K562 (cell line): ENCODE data around the gene RSBN1L. TPM values are rescaled to one million over a fixed set of nuclear protein-coding genes. Genes with fewer than 3 reads are reported as not detected.

Source experiments
- ATAC-seq: fragments of 200-7000 bp; cut with Tn5 transposase; 3 replicates; pipeline ENCODE4 v1.9.1; 2020; ENCODE audit warnings: moderate library complexity
- BruUV-seq: library from RNA; stranded (reverse); fragments of 400-500 nt; replicated peaks from 2 replicates; lab custom pipeline; 2021; lab: Mats Ljungman, UMichigan
- CTCF ChIA-PET: fragments of 300-600 bp; formaldehyde crosslinking; extraction: SDS; loops from one replicate; lab custom pipeline; 2021; ENCODE audit warnings: low intra/inter-chr PET ratio; lab: Yijun Ruan, JAX
- POLR2A ChIA-PET: fragments of 300-600, 350-650 bp; sonication (Branson Sonifier 250); formaldehyde crosslinking; extraction: SDS; loops from one replicate; lab custom pipeline; 2021; ENCODE audit warnings: antibody characterized with exemption, inconsistent platforms; lab: Yijun Ruan, JAX
- DNase-seq, 4 experiments: peaks; one replicate each; pipeline versions ENCODE4 v3.0.0 to v3.0.0-alpha.2; 2011 to 2018; ENCODE audit warnings: low spot score in 3 of 4, mixed read lengths in 3 of 4; ENCODE audit errors: extremely low read depth in 1 of 4
- FAIRE-seq: peaks from 2 replicates; lab custom pipeline; 2011; peaks lifted over from hg19 to GRCh38; lab: Jason Lieb, UNC
- H2AFZ ChIP-seq: 2 replicates; pipeline ENCODE4 v1.6.0; 2011; ENCODE audit warnings: low read depth, low read length, control low read depth, inconsistent platforms
- H3K27ac ChIP-seq: fragments of 200-600 bp; 3 replicates; pipeline ENCODE4 v1.8.0; 2011; ENCODE audit warnings: low read depth, mild to moderate bottlenecking, control low read depth, inconsistent platforms, low read length, moderate library complexity, mixed read lengths; ENCODE audit errors: extremely low read depth
- H3K27me3 ChIP-seq, 2 experiments: fragments of 300-600 bp in 1 of 2; 2 replicates in 1 of 2; 3 replicates in 1 of 2; pipeline versions ENCODE4 v1.6.0 to v1.8.0; 2011; ENCODE audit warnings: inconsistent platforms in 2 of 2, low read length in 2 of 2, mild to moderate bottlenecking in 1 of 2, mixed read lengths in 1 of 2, moderate library complexity in 1 of 2; ENCODE audit not compliant: control insufficient read depth in 2 of 2, insufficient read depth in 2 of 2
- H3K36me3 ChIP-seq: fragments of 300-600 bp; 3 replicates; pipeline ENCODE4 v1.8.0; 2011; ENCODE audit warnings: mild to moderate bottlenecking, low read length, inconsistent platforms; ENCODE audit not compliant: control insufficient read depth, insufficient read depth
- H3K4me1 ChIP-seq, 2 experiments: fragments of 200-600 bp in 1 of 2; replicated peaks in 1 of 2; 2 replicates in 1 of 2; 3 replicates in 1 of 2; pipeline versions ENCODE4 v1.5.1 to v1.8.0; 2011; ENCODE audit warnings: inconsistent platforms in 2 of 2, low read length in 2 of 2, mild to moderate bottlenecking in 1 of 2, mixed read lengths in 1 of 2, moderate library complexity in 1 of 2; ENCODE audit not compliant: control insufficient read depth in 2 of 2, insufficient read depth in 2 of 2
- H3K4me2 ChIP-seq: 2 replicates; pipeline ENCODE4 v1.6.1; 2011; ENCODE audit warnings: low read length, control low read depth, inconsistent platforms, mixed read lengths; ENCODE audit not compliant: insufficient read depth
- H3K4me3 ChIP-seq: fragments of 200-600 bp; sonication (generic), shearing (Covaris generic); 2 replicates; pipeline ENCODE4 v1.5.1; 2016; ENCODE audit warnings: control low read depth, inconsistent platforms
- H3K79me2 ChIP-seq: fragments of 200-600 bp; 3 replicates; pipeline ENCODE4 v1.8.0; 2011; ENCODE audit warnings: low read length, inconsistent platforms; ENCODE audit not compliant: control insufficient read depth, insufficient read depth
- H3K9ac ChIP-seq, 2 experiments: 2 replicates each; pipeline versions ENCODE4 v1.6.0 to v1.6.1; 2011; ENCODE audit warnings: low read depth in 2 of 2, low read length in 2 of 2, control low read depth in 1 of 2, inconsistent platforms in 1 of 2, mild to moderate bottlenecking in 1 of 2, mixed read lengths in 1 of 2; ENCODE audit not compliant: insufficient read depth in 1 of 2
- H3K9me1 ChIP-seq: one replicate; pipeline ENCODE4 v1.6.0; 2011; ENCODE audit warnings: inconsistent platforms, mild to moderate bottlenecking, low read length, moderate library complexity; ENCODE audit not compliant: control insufficient read depth, insufficient read depth
- H3K9me3 ChIP-seq: replicated peaks from 2 replicates; pipeline ENCODE4 v1.5.1; 2011; ENCODE audit warnings: low read depth, low read length, inconsistent platforms; ENCODE audit not compliant: control insufficient read depth, insufficient read depth
- H4K20me1 ChIP-seq: replicated peaks from 2 replicates; pipeline ENCODE4 v1.6.1; 2011; ENCODE audit warnings: low read length, inconsistent platforms, mixed read lengths; ENCODE audit not compliant: control insufficient read depth, insufficient read depth
- HIVEP1 ChIP-seq: fragments of 250-450 bp; sonication (Bioruptor Pico); IDR thresholded peaks from 2 replicates; pipeline ENCODE4 v1.4.0; 2020; ENCODE audit warnings: mild to moderate bottlenecking
- JUN ChIP-seq, 2 experiments: sonication (generic) in 1 of 2; formaldehyde crosslinking in 1 of 2; IDR thresholded peaks; 2 replicates each; pipeline versions ENCODE4 v1.6.1 to v1.8.0; 2012 to 2022; ENCODE audit warnings: borderline replicate concordance in 2 of 2, mild to moderate bottlenecking in 2 of 2, improper control_type of control experiment in 1 of 2, low read depth in 1 of 2, low read length in 1 of 2, missing genetic modification reagents in 1 of 2
- NCOA4 ChIP-seq: fragments of 450-650 bp; IDR thresholded peaks from 2 replicates; pipeline ENCODE4 v1.6.1; 2018; ENCODE audit warnings: mild to moderate bottlenecking; ENCODE audit not compliant: partially characterized antibody
- NR2F6 ChIP-seq: fragments of 450-650 bp; formaldehyde crosslinking; IDR thresholded peaks from 2 replicates; pipeline ENCODE4 v1.4.0; 2020; ENCODE audit warnings: mild to moderate bottlenecking
- PCBP1 ChIP-seq: fragments of 200-400 bp; formaldehyde crosslinking; IDR thresholded peaks from 2 replicates; pipeline ENCODE4 v1.6.1; 2018; ENCODE audit warnings: mild to moderate bottlenecking, low read depth, low read length; ENCODE audit not compliant: poor library complexity, severe bottlenecking
- TRIM25 ChIP-seq: fragments of 450-650 bp; IDR thresholded peaks from 2 replicates; pipeline ENCODE4 v1.7.0; 2016; ENCODE audit warnings: borderline replicate concordance
- ZNF146 ChIP-seq: IDR thresholded peaks from one replicate; pipeline ENCODE4 v1.6.1; 2018; ENCODE audit warnings: missing compliant biosample characterization; ENCODE audit not compliant: unreplicated experiment
- ZNF696 ChIP-seq: fragments of 250-450 bp; sonication (Bioruptor Pico); conservative IDR thresholded peaks from 2 replicates; pipeline ENCODE4 v1.4.0; 2020; ENCODE audit warnings: mild to moderate bottlenecking, moderate library complexity
- WGBS: fragments of 100-300 bp; shearing (Covaris generic); methylation state at CpG from one replicate; pipeline ENCODE4 v1.1.6; 2016; ENCODE audit warnings: low coverage, mixed read lengths; ENCODE audit not compliant: insufficient coverage; ENCODE audit errors: missing lambda C conversion rate; 5-methylcytosine and 5-hydroxymethylcytosine counted together
- in situ Hi-C: fragments of 300-500 bp; cut with MboI; formaldehyde crosslinking; loops from 4 replicates; pipeline ENCODE4 v1.15.0; 2018; ENCODE audit warnings: inconsistent platforms, mixed read lengths
- intact Hi-C: fragments of 100-400 bp; cut with micrococcal nuclease; formaldehyde crosslinking; loops from 2 replicates; pipeline ENCODE4 v1.14.2; 2022
- polyA plus RNA-seq, 8 experiments: library from polyadenylated mRNA; depleted of rRNA in 4 of 8; stranded (reverse) in 5 of 8; unstranded in 3 of 8; fragments of >200 nt; fragmentation: Nextera tagmentation in 2 of 8; fragmentation: Illumina TruSeq in 1 of 8; extraction: Ambion mirVana in 2 of 8; extraction: Trizol in 1 of 8; gene quantifications; 2 replicates each; pipeline versions ENCODE4 v1.2.1 to v1.2.3, GENCODE V29; 2011 to 2014; ENCODE audit warnings: inconsistent platforms in 1 of 8, missing spikeins in 1 of 8
- total RNA-seq, 7 experiments: library from RNA; depleted of rRNA in 6 of 7; stranded (reverse); fragments of >200 nt in 6 of 7; fragmentation: Illumina TruSeq in 2 of 7; extraction: Trizol in 2 of 7; gene quantifications; 2 replicates each; pipeline versions ENCODE4 v1.2.1 to v1.2.3, GENCODE V29; 2011 to 2021; ENCODE audit warnings: low replicate concordance in 1 of 7

Gene RSBN1L
- total and polyA plus RNA-seq, 9 of the 15 experiments (the other 6 are each of a cell fraction or from before 2014, with no cell fraction given), result 6.2 to 35.2 (median 20.1) TPM

GRCh38 chr7:77800730-77801129 lies 104.5 kb downstream of the RSBN1L start:
- H3K36me3 ChIP-seq, result peaks cover 18% of the 10 kb centered on the region
- no peak overlapping the region for H2AFZ ChIP-seq
- WGBS, result 28% methylated on average over 2 of the region's 2 CpGs
- no peaks in the 10 kb centered on the region for H3K27me3 ChIP-seq
- CTCF ChIA-PET, result no interaction called here
- BruUV-seq, result no TSS peak
- peak overlapping the region; percentile 75 for H3K4me3 ChIP-seq
- no peaks in the 10 kb centered on the region for H4K20me1 ChIP-seq
- POLR2A ChIA-PET, result no interaction called here
- H3K4me2 ChIP-seq, result peak overlapping the region; percentile 92; the same call in 1 of the 2 replicates
- peak overlapping the region in 1 of 2 experiments; percentile 87; a peak in 2 of 4 replicates for H3K9ac ChIP-seq
- H3K9me1 ChIP-seq, result no peaks in the 10 kb centered on the region
- no peaks in the 10 kb centered on the region for H3K9me3 ChIP-seq
- peaks cover 16 to 25% of the 10 kb centered on the region in 2 experiments; a peak in 4 of 5 replicates for H3K4me1 ChIP-seq
- intact Hi-C loops, result loop anchor here (1.0 kb wide), 1 partner anchor 103 kb away; no protein-coding TSS in a partner anchor
- TF ChIP-seq NR2F6 (CRISPR knock-in tag), result no peak
- TF ChIP-seq TRIM25, result no peak
- no peak for TF ChIP-seq NCOA4
- no peak for TF ChIP-seq HIVEP1 (CRISPR knock-in tag)
- no peak for TF ChIP-seq ZNF146 (CRISPR knock-in tag)
- no peak for TF ChIP-seq PCBP1
- TF ChIP-seq ZNF696 (CRISPR knock-in tag), result no peak
- no peak for TF ChIP-seq JUN (IDR thresholded peaks at IDR 0.05; ENCODE audit: borderline replicate concordance, low read depth, low read length)
- TF ChIP-seq JUN (CRISPR knock-in tag; IDR thresholded peaks at IDR 0.05; ENCODE audit: borderline replicate concordance), result no peak
- FAIRE-seq (no peak), DNase-seq (no peak), ATAC-seq (no peak)
- peak overlapping the region; percentile 86; the same call in 2 of the 3 replicates for H3K27ac ChIP-seq
- peaks cover 96% of the 10 kb centered on the region for H3K79me2 ChIP-seq
- in situ Hi-C loops, result no loop called here
